Neural crest cell (in vitro differentiated cells): ENCODE measurements around the gene PDIA6. TPM values are rescaled to one million over a fixed set of nuclear protein-coding genes. Genes with fewer than 3 reads are reported as not detected.

Experiments
- DNase-seq: peaks from one replicate; pipeline ENCODE4 v3.0.0; 2021; ENCODE audit warnings: low read depth, mixed read lengths, low spot score
- H3K27ac Mint-ChIP-seq: one replicate; pipeline ENCODE4 v1.8.0; 2021; ENCODE audit warnings: mild to moderate bottlenecking, mixed read lengths; ENCODE audit not compliant: unreplicated experiment
- H3K27me3 Mint-ChIP-seq: 2 replicates; pipeline ENCODE4 v1.8.0; 2021; ENCODE audit warnings: low read depth, mild to moderate bottlenecking, mixed read lengths
- H3K36me3 Mint-ChIP-seq: 2 replicates; pipeline ENCODE4 v1.8.0; 2021; ENCODE audit warnings: low read depth, mild to moderate bottlenecking, mixed read lengths
- H3K4me1 Mint-ChIP-seq: 2 replicates; pipeline ENCODE4 v1.8.0; 2021; ENCODE audit warnings: mixed read lengths
- H3K4me3 Mint-ChIP-seq: one replicate; pipeline ENCODE4 v1.8.0; 2021; ENCODE audit warnings: mild to moderate bottlenecking, mixed read lengths
- H3K9me3 Mint-ChIP-seq: 2 replicates; pipeline ENCODE4 v1.8.0; 2021; ENCODE audit warnings: mixed read lengths
- CTCF ChIP-seq: fragments of 200-600 bp; sonication (generic); conservative IDR thresholded peaks from 2 replicates; pipeline ENCODE4 v1.5.0; 2021; ENCODE audit warnings: antibody characterized with exemption, mild to moderate bottlenecking
- total RNA-seq: library from RNA; stranded (reverse); gene quantifications from 2 replicates; pipeline ENCODE4 v1.2.1, GENCODE V29; 2021

PDIA6 gene
- total RNA-seq, 1 donor from 2014 or later: 248 TPM

- Mint-ChIP-seq H3K4me3 (no peak overlapping the region), H3K4me1 (peaks cover 9% of the 10 kb centered on the region), H3K36me3 (no peaks in the 10 kb centered on the region), H3K9me3 (no peaks in the 10 kb centered on the region), H3K27me3 (no peaks in the 10 kb centered on the region), H3K27ac (peak overlapping the region; percentile 43)
- DNase-seq: no peak
- TF ChIP-seq CTCF: no peak
Observed at GRCh38 chr2:10762651-10763460, 49.7 kb downstream of the PDIA6 start.

- Mint-ChIP-seq H3K27me3 (no peaks in the 10 kb centered on the region), H3K36me3 (no peaks in the 10 kb centered on the region), H3K9me3 (no peaks in the 10 kb centered on the region), H3K4me3 (no peak overlapping the region), H3K4me1 (peaks cover 9% of the 10 kb centered on the region), H3K27ac (peak overlapping the region; percentile 12)
- no peak for DNase-seq
- TF ChIP-seq CTCF: no peak
Observed at GRCh38 chr2:10761591-10761990, 51.0 kb downstream of the PDIA6 start.

GRCh38 chr2:10760794-10761504 is 51.6 kb downstream of the PDIA6 start:
- Mint-ChIP-seq H3K4me3 (no peak overlapping the region), H3K27ac (peak overlapping the region; percentile 94), H3K9me3 (no peaks in the 10 kb centered on the region), H3K27me3 (no peaks in the 10 kb centered on the region), H3K4me1 (peaks cover 9% of the 10 kb centered on the region), H3K36me3 (no peaks in the 10 kb centered on the region)
- no peak for TF ChIP-seq CTCF
- DNase-seq: no peak

- TF ChIP-seq CTCF: no peak
- Mint-ChIP-seq H3K9me3 (no peaks in the 10 kb centered on the region), H3K4me1 (peaks cover 8% of the 10 kb centered on the region), H3K27me3 (no peaks in the 10 kb centered on the region), H3K4me3 (no peak overlapping the region), H3K36me3 (no peaks in the 10 kb centered on the region), H3K27ac (no peak overlapping the region)
- no peak for DNase-seq
Observed at GRCh38 chr2:10759151-10759714, 53.4 kb downstream of the PDIA6 start.

- H3K9me3 Mint-ChIP-seq: no peaks in the 10 kb centered on the region
- H3K4me3 Mint-ChIP-seq: no peak overlapping the region
- TF ChIP-seq CTCF: no peak
- no peak overlapping the region for H3K27ac Mint-ChIP-seq
- H3K4me1 Mint-ChIP-seq: peaks cover under 1% of the 10 kb centered on the region
- no peaks in the 10 kb centered on the region for H3K36me3 Mint-ChIP-seq
- H3K27me3 Mint-ChIP-seq: no peaks in the 10 kb centered on the region
- DNase-seq: no peak
Observed at GRCh38 chr2:10757814-10758286, 54.7 kb downstream of the PDIA6 start.
